Body of pancreas (tissue), 4 donors: ENCODE measurements around the gene HEXIM1. TPM values are rescaled to one million over a fixed set of nuclear protein-coding genes. Genes with fewer than 3 reads are reported as not detected.
A peak's percentile ranks its signal among the peaks of the same experiment; 100 is the strongest.

Source experiments
- ATAC-seq: fragments of 150-250 bp; one replicate; pipeline ENCODE4 v1.9.1; 2016
- DNase-seq, 4 donors: peaks; one replicate each; pipeline ENCODE4 v3.0.0-alpha.2; 2019
- H3K27ac ChIP-seq, 4 donors: fragments of 200-600 bp; sonication (generic); 1 replicate in 3 of 4; 2 replicates in 1 of 4; pipeline versions ENCODE4 v1.5.1 to v1.6.1; 2016 to 2019; ENCODE audit warnings: mild to moderate bottlenecking in 1 of 4, mixed read lengths in 1 of 4, moderate library complexity in 1 of 4
- H3K27me3 ChIP-seq, 2 donors: fragments of 200-600 bp; sonication (generic); one replicate each; pipeline ENCODE4 v1.6.0; 2016; ENCODE audit warnings: mild to moderate bottlenecking in 1 of 2
- H3K36me3 ChIP-seq, 2 donors: fragments of 200-600 bp; sonication (generic); replicated peaks in 1 of 2; 2 replicates each; pipeline ENCODE4 v1.5.1; 2016; ENCODE audit warnings: low read depth in 2 of 2; ENCODE audit not compliant: insufficient read depth in 1 of 2
- H3K4me1 ChIP-seq: fragments of 200-600 bp; sonication (generic); one replicate; pipeline ENCODE4 v1.6.0; 2016
- H3K4me3 ChIP-seq, 2 donors: fragments of 200-600 bp; sonication (generic); 1 replicate in 1 of 2; 2 replicates in 1 of 2; pipeline ENCODE4 v1.5.1; 2016 to 2019
- H3K9me3 ChIP-seq, 3 donors: fragments of 200-600 bp; sonication (generic); 1 replicate in 2 of 3; 2 replicates in 1 of 3; pipeline ENCODE4 v1.5.1; 2016
- POLR2A ChIP-seq, 3 donors: fragments of 450-650 bp; IDR thresholded peaks; one replicate each; pipeline ENCODE4 v1.6.1; 2016; ENCODE audit warnings: antibody characterized with exemption in 3 of 3, mild to moderate bottlenecking in 2 of 3
- WGBS, 2 donors: methylation state at CpG; one replicate each; pipeline ENCODE4 v1.1.5; 2017; 5-methylcytosine and 5-hydroxymethylcytosine counted together
- intact Hi-C: fragments of 100-400 bp; cut with DNase I; formaldehyde crosslinking; loops from one replicate; pipeline ENCODE4 v1.15.1; 2023
- total RNA-seq, 2 donors: library from RNA; depleted of rRNA; stranded (reverse); fragments of >200 nt; gene quantifications; one replicate each; pipeline ENCODE4 v1.1.0, GENCODE V29; 2016
- TF ChIP-seq, protein P1 (sequence below), 7 experiments: fragments of 450-650 bp in 4 of 7; fragments of 200-600 bp in 3 of 7; sonication (generic) in 3 of 7; IDR thresholded peaks; one replicate each; pipeline ENCODE4 v1.5.1; 2016 to 2019; ENCODE audit warnings: antibody characterized with exemption in 7 of 7

The HEXIM1 gene, protein sequence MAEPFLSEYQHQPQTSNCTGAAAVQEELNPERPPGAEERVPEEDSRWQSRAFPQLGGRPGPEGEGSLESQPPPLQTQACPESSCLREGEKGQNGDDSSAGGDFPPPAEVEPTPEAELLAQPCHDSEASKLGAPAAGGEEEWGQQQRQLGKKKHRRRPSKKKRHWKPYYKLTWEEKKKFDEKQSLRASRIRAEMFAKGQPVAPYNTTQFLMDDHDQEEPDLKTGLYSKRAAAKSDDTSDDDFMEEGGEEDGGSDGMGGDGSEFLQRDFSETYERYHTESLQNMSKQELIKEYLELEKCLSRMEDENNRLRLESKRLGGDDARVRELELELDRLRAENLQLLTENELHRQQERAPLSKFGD
- 10 to 100 TPM; 13.8 to 15.3 TPM for total RNA-seq

DNA sequence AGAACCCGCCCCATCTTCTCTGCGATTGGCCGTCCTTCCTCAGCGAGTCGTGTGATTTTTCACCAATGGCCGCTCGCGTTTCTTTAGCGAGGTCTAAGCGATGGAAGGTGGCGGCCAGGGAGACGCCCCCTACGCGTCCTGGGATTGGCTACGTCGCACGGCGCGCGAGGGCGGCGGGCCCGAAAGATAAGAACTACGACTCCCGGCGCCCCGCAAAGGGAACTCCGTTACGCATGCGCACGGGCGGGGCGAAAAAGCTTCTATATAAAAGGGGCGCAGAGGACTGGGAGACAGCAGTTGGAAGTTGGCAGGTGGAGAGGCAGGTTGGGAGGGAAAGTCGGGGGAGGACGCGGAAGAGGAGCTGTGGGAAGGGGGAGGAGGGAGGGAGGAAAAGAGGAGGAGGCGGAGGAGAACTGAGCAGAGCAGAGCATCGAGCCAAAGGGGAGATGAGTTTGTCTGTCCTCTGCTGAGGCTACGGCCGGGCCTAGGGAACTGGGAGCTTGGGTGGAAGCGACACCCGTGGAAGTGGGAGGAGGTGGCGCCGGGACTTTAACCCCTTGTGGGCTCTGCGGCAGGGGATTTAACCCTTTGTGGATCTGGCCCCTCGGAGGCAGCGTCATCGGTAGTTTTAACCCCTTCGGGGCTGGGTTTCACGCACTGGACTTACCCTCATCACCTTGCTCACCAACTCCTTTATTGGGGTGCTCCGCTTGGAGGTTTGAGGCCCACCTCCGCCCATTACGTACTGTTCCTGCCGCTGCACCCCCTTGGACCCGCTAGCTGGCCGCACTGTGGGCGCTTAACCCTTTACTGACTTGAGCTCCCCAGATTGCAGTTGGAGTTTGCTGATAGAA lies at the start of gene HEXIM1:
HEXIM1 (plus strand) TSS at position 293 of the 854 bp plus-strand sequence. CDS start 716 bp downstream, outside the sequence.
- no peaks in the 10 kb centered on the region for H3K36me3 ChIP-seq
- no peaks in the 10 kb centered on the region for H3K9me3 ChIP-seq
- H3K4me3 ChIP-seq: peak within 1 kb of the TSS; percentile 47 to 74
- intact Hi-C loops: no loop called here
- H3K27me3 ChIP-seq: no peaks in the 10 kb centered on the region
- ATAC-seq: peak; percentile 84
- DNase-seq: peak; percentile 99 to 100 (median 99)
- H3K27ac ChIP-seq: peak within 1 kb of the TSS; percentile 85 to 99 (median 98)
- 0 to 1% methylated on average over 58 of the region's 58 CpGs for WGBS, 2 donors
- H3K4me1 ChIP-seq: peaks cover 63% of the 10 kb centered on the region
- TF ChIP-seq, protein P1, sequence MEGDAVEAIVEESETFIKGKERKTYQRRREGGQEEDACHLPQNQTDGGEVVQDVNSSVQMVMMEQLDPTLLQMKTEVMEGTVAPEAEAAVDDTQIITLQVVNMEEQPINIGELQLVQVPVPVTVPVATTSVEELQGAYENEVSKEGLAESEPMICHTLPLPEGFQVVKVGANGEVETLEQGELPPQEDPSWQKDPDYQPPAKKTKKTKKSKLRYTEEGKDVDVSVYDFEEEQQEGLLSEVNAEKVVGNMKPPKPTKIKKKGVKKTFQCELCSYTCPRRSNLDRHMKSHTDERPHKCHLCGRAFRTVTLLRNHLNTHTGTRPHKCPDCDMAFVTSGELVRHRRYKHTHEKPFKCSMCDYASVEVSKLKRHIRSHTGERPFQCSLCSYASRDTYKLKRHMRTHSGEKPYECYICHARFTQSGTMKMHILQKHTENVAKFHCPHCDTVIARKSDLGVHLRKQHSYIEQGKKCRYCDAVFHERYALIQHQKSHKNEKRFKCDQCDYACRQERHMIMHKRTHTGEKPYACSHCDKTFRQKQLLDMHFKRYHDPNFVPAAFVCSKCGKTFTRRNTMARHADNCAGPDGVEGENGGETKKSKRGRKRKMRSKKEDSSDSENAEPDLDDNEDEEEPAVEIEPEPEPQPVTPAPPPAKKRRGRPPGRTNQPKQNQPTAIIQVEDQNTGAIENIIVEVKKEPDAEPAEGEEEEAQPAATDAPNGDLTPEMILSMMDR (IDR thresholded peaks at IDR 0.05): peak in 1 of 7 experiments; percentile 15
- peak; percentile 99 to 100 (median 100) for TF ChIP-seq POLR2A (IDR thresholded peaks at IDR 0.05)

DNA sequence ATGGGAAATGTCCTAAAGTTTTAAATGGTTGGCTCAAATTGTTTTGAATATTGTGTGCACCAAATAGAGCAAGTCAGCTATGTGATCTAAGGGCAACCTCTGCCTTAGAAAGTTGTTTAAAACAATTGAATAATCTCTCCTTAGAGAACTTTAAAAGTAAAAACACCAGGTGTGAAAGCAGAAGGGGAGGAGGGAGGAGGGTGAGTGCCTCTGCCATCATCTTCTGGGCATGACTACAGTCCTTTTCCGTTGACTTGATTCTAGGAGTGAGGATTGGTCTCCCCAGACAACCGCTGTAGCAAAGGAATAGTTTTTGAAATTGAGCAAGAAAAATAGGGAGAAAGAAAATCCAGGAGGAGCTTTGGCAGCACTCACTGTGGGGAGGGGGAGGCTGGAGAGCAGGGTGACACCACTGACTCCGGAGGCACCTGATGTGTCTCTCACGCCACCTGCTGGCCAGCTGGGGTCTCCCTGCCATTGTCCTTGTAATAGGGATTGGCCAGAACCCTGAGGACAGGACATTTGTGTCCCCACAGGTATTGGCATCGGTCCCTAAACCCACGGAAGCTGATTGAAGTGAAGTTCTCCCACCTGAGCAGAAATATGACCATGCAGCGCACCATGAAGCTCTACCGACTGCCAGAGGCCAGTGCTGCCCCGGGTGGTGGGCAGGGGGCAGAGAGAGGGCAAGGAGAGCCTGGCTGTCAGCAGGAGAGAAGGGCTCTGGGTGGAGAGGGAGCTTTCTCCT lies 49.2 kb upstream of the HEXIM1 start:
- H3K27ac ChIP-seq: no peak overlapping the region
- no peak overlapping the region for H3K4me3 ChIP-seq
- no peaks in the 10 kb centered on the region for H3K27me3 ChIP-seq
- H3K9me3 ChIP-seq: no peaks in the 10 kb centered on the region
- intact Hi-C loops: no loop called here
- 35 to 61% methylated on average over 9 of the region's 9 CpGs for WGBS, 2 donors
- H3K36me3 ChIP-seq: peaks cover 33 to 56% of the 10 kb centered on the region in 2 donors
- DNase-seq (peak; percentile 82 to 89 (median 88)), ATAC-seq (peak; percentile 89)
- TF ChIP-seq, protein P1 (IDR thresholded peaks at IDR 0.05): peak; percentile 67 to 87 (median 81)
- no peak for TF ChIP-seq POLR2A (IDR thresholded peaks at IDR 0.05)
- no peaks in the 10 kb centered on the region for H3K4me1 ChIP-seq

DNA sequence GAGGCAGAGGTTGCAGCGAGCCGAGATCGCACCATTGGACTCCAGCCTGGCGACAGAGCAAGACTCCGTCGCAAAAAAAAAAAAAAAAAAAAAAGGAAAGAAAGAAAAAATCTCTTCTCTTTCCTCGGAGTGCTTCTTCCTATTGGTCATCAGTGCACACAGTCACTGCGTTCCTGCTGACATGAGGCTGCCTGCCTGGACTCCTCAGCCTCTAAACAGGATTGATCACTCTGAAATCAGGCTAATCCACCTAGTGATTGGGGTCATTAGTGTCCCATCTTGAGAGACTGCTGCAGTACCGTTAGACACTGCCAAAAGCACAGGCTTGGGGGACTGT lies 46.8 kb upstream of the HEXIM1 start:
- no peak overlapping the region for H3K4me3 ChIP-seq
- no peaks in the 10 kb centered on the region for H3K4me1 ChIP-seq
- DNase-seq (no peak), ATAC-seq (no peak)
- intact Hi-C loops: loop anchor here (10.0 kb wide), 1 partner anchor 327 kb away; no protein-coding TSS in a partner anchor
- H3K36me3 ChIP-seq: peaks cover 27 to 67% of the 10 kb centered on the region in 2 donors
- TF ChIP-seq, protein P1 (IDR thresholded peaks at IDR 0.05): no peak
- no peak for TF ChIP-seq POLR2A (IDR thresholded peaks at IDR 0.05)
- H3K27ac ChIP-seq: no peak overlapping the region
- H3K9me3 ChIP-seq: no peaks in the 10 kb centered on the region
- H3K27me3 ChIP-seq: no peaks in the 10 kb centered on the region
- 85 to 87% methylated on average over 9 of the region's 9 CpGs for WGBS, 2 donors

DNA sequence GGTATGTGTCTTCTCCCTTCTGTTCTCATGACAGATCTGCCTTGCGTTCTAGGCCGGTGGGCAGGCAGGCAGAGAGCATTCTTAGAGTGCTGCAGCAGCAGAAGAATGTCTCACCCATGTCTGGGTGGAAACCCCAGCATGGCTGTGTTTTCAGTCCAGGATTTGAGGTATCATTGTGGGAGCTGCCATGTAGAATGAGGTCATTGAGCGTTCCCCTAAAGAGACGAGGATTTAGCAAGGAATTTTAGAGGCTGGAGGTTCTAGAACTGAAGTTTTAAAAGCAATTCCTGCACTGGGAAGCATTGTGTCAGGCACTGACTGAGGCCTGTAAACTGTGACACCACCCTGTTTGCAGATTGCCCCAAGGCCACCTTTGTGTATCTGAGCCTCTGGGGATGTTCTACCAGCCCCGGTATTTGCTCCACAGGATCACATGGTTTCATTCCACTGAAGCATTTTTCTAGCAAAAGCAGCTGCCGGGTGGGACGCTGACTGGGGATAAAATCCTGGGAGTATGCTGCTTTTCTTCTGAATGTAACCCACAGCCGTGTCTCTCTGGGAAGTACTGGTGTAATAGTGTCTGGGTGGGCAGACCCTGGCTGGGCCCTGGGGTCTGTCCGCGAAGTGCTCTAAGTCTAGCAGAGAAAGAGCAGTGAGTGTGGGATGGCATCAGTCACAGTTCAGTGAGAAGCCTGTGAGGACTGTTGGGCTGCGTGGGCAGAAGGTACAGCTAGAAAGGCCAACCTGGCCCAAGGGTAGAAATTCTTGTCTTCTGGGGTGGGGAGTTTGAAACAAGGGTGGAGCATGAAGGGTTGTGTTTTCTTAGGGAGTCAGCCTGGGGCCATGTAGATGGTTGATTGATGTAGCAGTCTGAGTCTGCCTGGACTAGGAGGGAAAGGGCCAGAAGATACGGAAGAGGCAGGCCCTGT lies 46.1 kb upstream of the HEXIM1 start:
- TF ChIP-seq POLR2A (IDR thresholded peaks at IDR 0.05): no peak
- TF ChIP-seq, protein P1 (IDR thresholded peaks at IDR 0.05): no peak
- DNase-seq (no peak), ATAC-seq (no peak)
- Histone ChIP-seq H3K27me3 (no peaks in the 10 kb centered on the region), H3K9me3 (no peaks in the 10 kb centered on the region), H3K4me3 (no peak overlapping the region), H3K36me3 (peaks cover 23 to 66% of the 10 kb centered on the region in 2 donors), H3K4me1 (no peaks in the 10 kb centered on the region), H3K27ac (no peak overlapping the region)
- WGBS, 2 donors: 81 to 89% methylated on average over 11 to 12 of the region's 12 CpGs
- intact Hi-C loops: loop anchor here (10.0 kb wide), 1 partner anchor 327 kb away; no protein-coding TSS in a partner anchor
